ENCODE results near the gene CUL2.

DNA sequence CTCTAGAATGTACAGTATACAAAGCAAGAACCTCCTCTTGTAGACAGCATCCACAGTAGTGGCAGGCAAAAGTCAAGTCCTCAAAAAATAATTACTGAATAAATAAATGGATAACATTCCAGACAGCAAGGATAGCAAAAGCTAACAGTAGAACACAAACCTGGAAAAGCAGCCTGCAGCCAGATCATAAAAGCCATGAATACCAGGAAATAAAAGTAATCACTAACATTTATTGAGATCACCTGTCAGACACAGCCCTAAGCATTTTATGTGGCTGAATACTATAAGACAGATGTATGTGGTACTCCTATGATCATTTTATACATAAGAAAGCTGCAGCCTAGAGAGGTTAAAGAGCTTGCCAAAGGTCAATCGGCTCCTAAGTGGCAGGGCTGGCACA, 34.0 kb downstream of the CUL2 start:
- TF ChIP-seq, protein P1, sequence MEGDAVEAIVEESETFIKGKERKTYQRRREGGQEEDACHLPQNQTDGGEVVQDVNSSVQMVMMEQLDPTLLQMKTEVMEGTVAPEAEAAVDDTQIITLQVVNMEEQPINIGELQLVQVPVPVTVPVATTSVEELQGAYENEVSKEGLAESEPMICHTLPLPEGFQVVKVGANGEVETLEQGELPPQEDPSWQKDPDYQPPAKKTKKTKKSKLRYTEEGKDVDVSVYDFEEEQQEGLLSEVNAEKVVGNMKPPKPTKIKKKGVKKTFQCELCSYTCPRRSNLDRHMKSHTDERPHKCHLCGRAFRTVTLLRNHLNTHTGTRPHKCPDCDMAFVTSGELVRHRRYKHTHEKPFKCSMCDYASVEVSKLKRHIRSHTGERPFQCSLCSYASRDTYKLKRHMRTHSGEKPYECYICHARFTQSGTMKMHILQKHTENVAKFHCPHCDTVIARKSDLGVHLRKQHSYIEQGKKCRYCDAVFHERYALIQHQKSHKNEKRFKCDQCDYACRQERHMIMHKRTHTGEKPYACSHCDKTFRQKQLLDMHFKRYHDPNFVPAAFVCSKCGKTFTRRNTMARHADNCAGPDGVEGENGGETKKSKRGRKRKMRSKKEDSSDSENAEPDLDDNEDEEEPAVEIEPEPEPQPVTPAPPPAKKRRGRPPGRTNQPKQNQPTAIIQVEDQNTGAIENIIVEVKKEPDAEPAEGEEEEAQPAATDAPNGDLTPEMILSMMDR (IDR thresholded peaks at IDR 0.05) = no peak
- TF ChIP-seq EZH2 (IDR thresholded peaks at IDR 0.05; ENCODE audit: borderline replicate concordance, insufficient read depth, low read depth, low read length, poor library complexity, severe bottlenecking) = no peak

Data from B cell (primary cell).